HG03066 (cell line): ENCODE measurements around the gene LPP.

Experiments used
- ATAC-seq: cut with Tn5 transposase; IDR thresholded peaks from one replicate; pipeline ENCODE4 v1.9.1; 2021; ENCODE audit warnings: low read depth; ENCODE audit not compliant: unreplicated experiment

Gene LPP

DNA sequence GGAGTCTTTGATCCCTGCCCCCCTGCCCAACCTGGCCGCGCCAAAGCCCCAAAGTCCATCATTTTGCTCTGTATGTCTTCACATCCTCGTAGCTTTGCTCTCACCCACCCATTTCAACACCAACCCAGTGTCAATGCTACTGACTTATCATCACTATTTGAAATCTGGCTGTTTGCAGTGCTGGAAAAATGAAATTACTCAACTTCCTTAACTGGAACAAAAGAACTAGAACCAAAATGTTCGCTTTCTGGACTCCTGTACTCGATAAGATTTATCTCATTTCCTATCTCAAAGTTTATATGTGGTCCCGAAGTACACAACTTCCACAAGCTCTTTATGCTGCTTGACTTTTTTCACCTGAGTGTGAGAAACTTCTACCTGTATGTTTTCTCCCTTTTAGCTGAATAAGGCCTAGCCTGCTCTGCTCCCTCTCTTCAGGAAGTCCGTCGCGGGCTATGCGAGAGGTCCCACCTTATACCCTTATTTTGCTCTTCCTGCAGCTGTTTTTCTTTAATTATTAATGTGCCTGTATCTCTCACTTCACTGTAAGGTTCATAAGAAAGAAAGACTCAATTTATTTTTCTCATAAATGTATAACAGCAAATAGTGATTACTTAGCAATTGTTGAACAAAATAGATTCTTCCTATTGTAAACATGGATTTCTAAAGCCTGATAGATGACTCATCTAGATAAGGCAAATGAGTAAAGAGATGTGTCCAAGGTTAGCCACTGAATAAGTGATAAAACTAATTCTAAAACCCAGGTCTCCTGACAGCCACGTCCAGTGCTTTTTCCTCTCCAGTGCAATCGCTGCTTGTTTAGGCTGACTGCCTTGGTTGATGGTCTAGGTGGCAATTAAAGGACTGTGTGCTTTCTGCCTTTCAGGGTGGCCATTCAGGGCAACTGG, 553.7 kb downstream of the LPP start:
- no peak for ATAC-seq

DNA sequence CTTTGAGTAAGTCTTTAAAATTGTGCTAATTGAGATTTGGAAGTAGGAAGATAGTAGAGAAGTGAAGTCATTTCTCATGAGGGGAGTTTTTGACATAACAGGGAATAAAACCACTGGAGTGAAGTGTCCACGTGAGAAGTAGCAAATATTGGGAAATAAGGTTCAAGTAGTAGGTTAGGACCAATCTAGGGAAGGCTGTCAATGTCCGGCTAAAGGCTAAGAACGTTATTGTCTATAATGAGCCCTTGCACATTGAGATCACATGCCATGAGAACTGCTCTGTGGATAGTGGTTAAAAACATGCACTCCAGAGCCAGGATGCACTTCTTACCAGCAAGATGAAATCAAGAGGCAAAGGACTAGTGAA, 557.9 kb downstream of the LPP start:
- no peak for ATAC-seq

- no peak for ATAC-seq
Measured at GRCh38 chr3:188712248-188712924, 558.4 kb downstream of the LPP start.

- ATAC-seq: no peak
Measured at GRCh38 chr3:188712991-188713390, 559.0 kb downstream of the LPP start.

GRCh38 chr3:188719545-188719944, 565.6 kb downstream of the LPP start:
- ATAC-seq: no peak

DNA sequence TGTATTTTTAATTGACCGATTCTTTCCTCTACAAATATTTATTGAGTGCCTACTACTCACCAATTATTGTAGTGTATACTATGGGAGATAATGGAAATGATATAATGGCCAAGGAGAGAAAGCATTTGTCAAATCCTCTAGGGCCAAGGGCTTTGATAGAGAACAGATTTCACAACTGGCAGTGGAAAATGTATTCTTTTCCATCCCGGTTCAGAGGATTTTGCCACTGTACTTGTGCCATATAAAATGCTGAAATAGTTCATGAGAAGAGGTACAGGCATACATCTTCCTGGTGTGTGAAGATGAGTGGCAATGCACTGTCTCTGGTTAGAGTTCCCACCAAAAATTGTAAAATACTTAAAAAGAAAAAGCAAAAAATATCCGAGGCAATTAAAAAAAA, 566.3 kb downstream of the LPP start:
- ATAC-seq: no peak

DNA sequence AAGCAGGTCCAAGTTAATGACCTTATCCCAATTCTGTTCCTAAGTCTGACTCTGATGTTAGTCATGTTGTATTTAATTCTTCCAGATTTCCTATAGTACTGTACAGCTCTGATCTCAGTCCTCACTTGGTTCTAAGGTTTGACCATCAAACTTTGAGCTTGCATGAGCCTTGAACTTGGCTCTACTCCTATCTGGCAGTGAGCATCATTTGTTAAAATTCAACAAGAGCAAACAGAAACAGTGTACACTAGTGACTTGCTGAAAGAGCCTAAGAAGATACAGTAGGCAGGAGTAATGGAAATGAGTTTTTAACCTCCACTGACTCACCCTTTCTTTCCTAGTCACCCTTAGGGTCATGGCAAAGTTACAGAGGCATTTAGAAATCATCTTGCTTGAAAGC, 566.7 kb downstream of the LPP start:
- ATAC-seq: no peak

- no peak for ATAC-seq
Measured at GRCh38 chr3:188721312-188721711, 567.4 kb downstream of the LPP start.

GRCh38 chr3:188721990-188722389, 568.0 kb downstream of the LPP start:
- ATAC-seq: no peak

- no peak for ATAC-seq
Measured at GRCh38 chr3:188722963-188723362, 569.0 kb downstream of the LPP start.

DNA sequence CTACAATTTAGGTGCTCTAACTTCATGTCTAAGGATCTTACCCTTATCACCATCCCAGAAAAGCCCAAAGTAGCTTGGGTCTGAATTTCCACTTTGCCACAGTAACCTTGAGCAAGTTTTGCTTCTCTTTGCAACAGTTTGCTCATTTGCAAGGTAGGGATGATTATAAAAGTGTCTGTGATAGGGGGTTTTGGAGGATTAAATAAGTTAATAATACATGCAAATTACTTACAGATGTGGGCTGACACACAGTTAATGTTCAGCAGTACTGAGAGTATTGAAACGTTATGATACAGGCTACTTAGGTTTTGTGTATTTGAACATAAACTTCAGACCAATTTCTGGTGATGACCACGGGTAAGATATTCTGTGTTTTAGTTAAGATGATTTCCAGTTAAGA, 573.1 kb downstream of the LPP start:
- no peak for ATAC-seq

DNA sequence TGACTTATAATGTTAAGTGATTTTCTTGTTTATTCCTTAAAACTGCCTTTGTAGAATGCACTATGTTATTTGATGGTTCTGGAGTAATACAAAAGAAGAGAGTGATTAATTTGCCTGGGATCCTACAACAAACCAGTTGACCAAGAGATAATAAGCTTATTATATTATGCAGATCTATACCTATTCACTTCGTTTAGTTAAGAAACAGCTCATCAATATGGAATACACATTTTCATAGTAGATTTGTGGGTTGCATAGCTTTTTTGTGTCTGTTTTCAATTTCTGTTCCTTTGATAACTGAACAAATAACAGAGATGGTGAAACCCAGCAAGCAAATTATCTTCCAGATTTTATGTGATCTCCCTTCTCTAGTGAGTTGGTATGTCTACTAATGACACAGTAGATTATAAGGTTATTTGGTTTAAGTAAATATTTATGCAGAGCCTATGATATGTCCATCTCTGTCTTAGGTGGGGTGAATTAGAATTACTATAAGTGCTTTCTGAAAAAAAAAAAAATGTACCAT, 574.5 kb downstream of the LPP start:
- no peak for ATAC-seq

DNA sequence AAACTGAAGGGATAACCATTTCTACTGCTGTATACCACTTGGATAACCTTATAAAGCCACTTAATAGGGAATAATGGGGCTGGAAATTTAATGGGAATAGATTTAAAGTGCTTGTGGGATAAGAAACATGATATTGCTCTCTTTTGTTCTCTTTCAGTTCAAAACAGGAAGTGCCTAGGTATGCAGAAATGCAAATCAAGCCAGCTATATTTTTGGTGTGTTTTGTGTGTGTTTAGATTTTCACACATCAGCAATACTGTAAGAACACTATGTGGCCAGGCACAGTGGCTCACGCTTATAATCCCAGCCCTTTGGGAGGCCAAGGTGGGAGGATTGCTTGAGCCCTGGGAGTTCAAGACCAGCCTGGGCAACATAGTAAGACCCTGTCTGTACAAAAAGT, 575.5 kb downstream of the LPP start:
- ATAC-seq: no peak

GRCh38 chr3:188734395-188734794, 580.4 kb downstream of the LPP start:
- ATAC-seq: no peak

DNA sequence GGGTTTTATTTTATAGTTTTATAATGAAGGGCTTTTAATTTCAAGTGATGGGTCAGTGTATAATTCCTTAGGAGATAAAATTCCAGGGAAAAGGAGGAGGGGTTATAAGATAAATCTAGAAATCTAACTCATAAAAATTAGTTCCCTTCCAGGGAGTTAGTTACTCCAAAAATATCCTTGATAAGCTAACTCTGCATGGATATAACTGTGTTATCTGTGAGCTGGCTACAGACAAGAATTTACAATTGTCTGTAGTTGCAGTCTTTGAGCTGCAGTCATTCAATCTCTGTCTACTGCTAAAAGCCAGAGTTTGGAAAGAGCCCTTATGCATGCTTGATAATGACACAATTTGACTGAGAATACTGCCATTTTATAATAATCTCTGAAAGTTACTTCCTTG, 585.6 kb downstream of the LPP start:
- no peak for ATAC-seq

DNA sequence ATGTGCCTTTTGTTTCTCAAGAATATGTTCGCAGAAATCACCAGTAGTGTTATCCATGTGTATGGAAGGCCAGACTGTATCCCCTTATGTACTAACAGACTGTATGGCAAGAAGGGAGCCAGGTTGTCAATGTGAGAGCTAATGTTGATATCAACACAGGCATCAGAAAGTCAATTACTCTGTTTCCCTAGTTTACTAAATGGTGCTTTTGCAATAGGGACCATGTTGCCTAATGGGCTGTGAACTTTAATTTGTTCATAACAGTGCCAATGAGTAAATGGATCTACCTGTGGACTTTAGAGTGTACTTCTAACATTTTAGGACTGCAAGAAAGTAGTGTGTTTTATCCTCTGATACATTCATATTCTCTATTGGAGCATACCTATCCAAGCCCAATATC, 586.1 kb downstream of the LPP start:
- ATAC-seq: no peak

DNA sequence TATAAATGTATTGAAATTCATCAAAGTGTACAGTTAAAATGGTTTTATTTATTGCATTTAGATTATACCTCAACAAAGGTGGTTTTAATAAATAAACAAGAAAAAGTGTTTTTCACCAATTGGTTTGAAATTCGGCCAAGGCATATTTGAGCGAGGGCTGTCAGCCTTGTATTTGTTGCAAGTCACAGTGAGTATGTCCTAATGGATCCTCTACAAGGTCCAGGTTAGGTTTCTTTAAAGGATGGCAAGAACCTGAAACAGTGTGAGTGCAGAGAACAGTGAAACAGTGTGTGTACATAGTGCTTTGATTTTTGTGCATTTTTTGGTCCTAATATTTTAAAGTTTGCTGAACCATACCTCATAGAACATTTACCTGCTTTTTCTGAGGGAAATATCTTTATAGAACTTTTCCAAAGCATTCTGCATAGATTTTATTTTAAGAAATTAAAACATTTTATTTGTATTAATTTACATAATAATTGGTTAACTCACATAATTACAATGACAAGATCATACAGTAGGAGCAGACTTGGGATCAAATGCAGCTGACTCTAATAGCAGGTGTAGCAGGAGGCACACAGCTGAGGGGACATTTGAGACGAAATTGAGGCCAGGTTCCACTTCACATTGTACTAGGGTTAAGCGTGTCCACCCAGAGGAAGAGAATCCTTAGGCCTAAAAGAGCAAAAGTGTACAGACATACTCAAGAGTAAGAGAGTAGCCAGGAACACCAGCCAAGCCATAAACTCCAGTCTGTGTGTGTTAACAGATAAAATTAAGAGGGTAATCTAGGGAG, 589.0 kb downstream of the LPP start:
- ATAC-seq: no peak

- no peak for ATAC-seq
Measured at GRCh38 chr3:188744166-188744565, 590.2 kb downstream of the LPP start.

GRCh38 chr3:188745031-188745430, 591.1 kb downstream of the LPP start:
- ATAC-seq: no peak

GRCh38 chr3:188746291-188746783, 592.4 kb downstream of the LPP start:
- ATAC-seq: no peak

DNA sequence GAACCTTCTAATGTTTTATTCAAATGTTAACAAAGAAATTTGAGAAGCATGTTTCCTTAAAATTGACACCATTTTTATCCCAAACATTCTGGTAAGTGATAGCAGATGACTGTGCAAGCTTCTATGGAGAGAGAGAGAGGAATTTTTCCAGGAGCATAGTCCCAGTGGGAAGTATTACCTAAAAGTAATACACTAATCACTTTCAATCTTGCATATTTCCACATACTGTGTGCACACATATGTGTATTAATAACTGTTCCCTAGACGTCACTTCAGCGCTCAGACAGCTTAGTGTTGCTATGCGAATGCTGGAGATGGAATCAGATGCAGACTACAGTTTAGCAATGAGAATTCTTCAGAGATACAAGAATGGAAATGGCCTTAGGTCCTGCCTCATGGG, 593.5 kb downstream of the LPP start:
- ATAC-seq: no peak
